ENCODE measurements around the gene CDHR3.

CDHR3 gene

DNA sequence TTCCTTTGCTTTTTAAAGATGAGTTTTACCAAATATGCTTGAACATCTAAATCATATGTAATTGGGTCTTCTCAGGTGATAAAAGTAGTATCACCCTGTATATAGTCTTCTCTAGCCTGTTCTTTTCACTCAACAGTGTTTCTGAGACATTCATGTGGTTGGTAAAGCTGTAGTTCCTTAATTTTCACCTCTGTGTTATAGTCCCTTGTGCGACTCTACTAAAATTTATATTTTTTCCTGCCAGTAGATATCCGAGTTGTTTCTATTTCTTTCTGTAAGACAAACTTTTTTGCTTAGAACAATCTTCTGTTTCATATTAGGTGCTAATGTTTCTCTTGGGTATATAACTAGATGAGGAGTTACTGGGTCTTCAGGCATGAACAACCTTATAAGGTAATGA, 113.5 kb downstream of the CDHR3 start:
- no peak overlapping the region for H3K4me3 ChIP-seq (ENCODE audit: low read depth, low read length)
- DNase-seq (ENCODE audit: low read depth, low spot score), result no peak
- no peak for TF ChIP-seq CTCF (IDR thresholded peaks at IDR 0.05; ENCODE audit: low read depth, low read length)
- in situ Hi-C loops (cut with HindIII; ENCODE audit: low sequenced_read_pairs), result no loop called here

- no peak for TF ChIP-seq CTCF (IDR thresholded peaks at IDR 0.05; ENCODE audit: low read depth, low read length)
- no peak overlapping the region for H3K4me3 ChIP-seq (ENCODE audit: low read depth, low read length)
- DNase-seq (ENCODE audit: low read depth, low spot score), result no peak
- in situ Hi-C loops (cut with HindIII; ENCODE audit: low sequenced_read_pairs), result no loop called here
Measured at GRCh38 chr7:106080300-106080987, 117.4 kb downstream of the CDHR3 start.

GRCh38 chr7:106082087-106082854, 119.2 kb downstream of the CDHR3 start:
- no peak overlapping the region for H3K4me3 ChIP-seq (ENCODE audit: low read depth, low read length)
- in situ Hi-C loops (cut with HindIII; ENCODE audit: low sequenced_read_pairs), result no loop called here
- TF ChIP-seq CTCF (IDR thresholded peaks at IDR 0.05; ENCODE audit: low read depth, low read length), result no peak
- DNase-seq (ENCODE audit: low read depth, low spot score), result no peak
